ENCODE measurements around the gene ASCL2. TPM values are rescaled to one million over a fixed set of nuclear protein-coding genes. Genes with fewer than 3 reads are reported as not detected.

ASCL2 gene
- total and polyA plus RNA-seq, 10 of the 15 experiments (the other 5 are each of a cell fraction or from before 2014, with no cell fraction given), result not detected

DNA sequence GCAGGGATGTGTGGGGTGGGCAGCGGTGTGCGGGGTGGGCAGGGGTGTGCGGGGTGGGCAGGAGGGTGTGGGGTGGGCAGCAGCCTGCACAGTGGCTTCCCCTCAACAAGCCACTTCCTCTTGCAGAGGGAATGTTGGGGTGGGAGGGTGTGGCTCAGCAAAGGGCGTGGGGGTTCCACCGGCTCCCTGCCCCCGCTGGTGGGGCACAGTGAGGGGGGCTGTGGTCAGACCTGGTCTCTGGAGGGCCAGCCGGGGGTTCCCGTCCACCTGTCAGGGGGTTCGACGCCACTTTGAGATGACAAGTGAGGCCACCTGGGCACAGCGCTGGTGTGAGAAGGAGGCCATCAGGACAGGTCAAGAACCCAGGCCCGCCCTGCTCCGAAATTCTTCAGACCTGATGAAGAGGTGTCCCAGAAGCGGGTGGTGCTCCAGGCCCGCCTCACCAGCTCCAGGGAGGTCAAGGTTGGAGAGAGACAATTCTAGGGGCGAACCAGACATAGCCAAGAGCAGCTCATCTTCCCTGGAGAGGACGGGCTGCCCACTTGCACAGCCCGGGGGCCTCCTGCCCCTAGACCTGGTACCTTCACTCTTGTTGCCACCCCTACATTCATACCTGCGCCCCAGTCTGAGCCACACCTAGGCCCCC lies 30.0 kb upstream of the ASCL2 start:
- in situ Hi-C loops (cut with MboI), result no loop called here
- 7% methylated on average over 12 of the region's 19 CpGs for WGBS (ENCODE audit: insufficient coverage, insufficient replicate concordance, low lambda C conversion rate, missing lambda C conversion rate)
- Histone ChIP-seq H3K4me3 (no peak overlapping the region), H3K9ac (ENCODE audit: control insufficient read depth, insufficient read depth, low read length) (no peak overlapping the region), H3K4me2 (ENCODE audit: control insufficient read depth, insufficient read depth) (no peak overlapping the region), H3K27ac (ENCODE audit: control insufficient read depth, insufficient read depth) (no peak overlapping the region), H2AFZ (ENCODE audit: control insufficient read depth, low read depth, low read length) (no peak overlapping the region), H4K20me1 (ENCODE audit: control insufficient read depth, insufficient read depth) (no peaks in the 10 kb centered on the region), H3K4me1 (ENCODE audit: control insufficient read depth, insufficient read depth, low read length) (no peaks in the 10 kb centered on the region), H3K79me2 (ENCODE audit: control insufficient read depth, insufficient read depth, low read length) (no peaks in the 10 kb centered on the region), H3K9me3 (replicated peaks; ENCODE audit: control insufficient read depth, insufficient read depth, low read length) (no peaks in the 10 kb centered on the region), H3K27me3 (replicated peaks in 1 of 2; ENCODE audit: control insufficient read depth in 2 of 2, insufficient read depth in 2 of 2, low read length in 1 of 2) (no peaks in the 10 kb centered on the region; a peak in 2 of 4 replicates), H3K36me3 (ENCODE audit: control insufficient read depth in 2 of 2, insufficient read depth in 2 of 2, low read length in 1 of 2) (no peaks in the 10 kb centered on the region)
- FAIRE-seq (no peak), ATAC-seq (no peak), DNase-seq (ENCODE audit: low read depth, low spot score) (no peak)
- ChIA-PET RAD21 (ENCODE audit: unreplicated experiment) (interaction anchor here (7.3 kb wide), 1 partner anchor 120 kb away, joined by 187 read pairs; no protein-coding TSS in a partner anchor), SMC1A (ENCODE audit: uncharacterized antibody, unreplicated experiment) (interaction anchor here (0.9 kb wide), 1 partner anchor 117 kb away, joined by 3 read pairs; no protein-coding TSS in a partner anchor), POLR2A (no interaction called here), CTCF (interaction anchor here (11.0 kb wide), 1 partner anchor 120 kb away, joined by 271 read pairs; no protein-coding TSS in a partner anchor)
- intact Hi-C loops (cut with micrococcal nuclease; ENCODE audit: unreplicated experiment), result no loop called here
- no TSS peak for BruUV-seq (replicated peaks)
- TF ChIP-seq SP1 (IDR thresholded peaks at IDR 0.05; ENCODE audit: low read depth, low read length) (no peak), SPI1 (IDR thresholded peaks at IDR 0.05; ENCODE audit: borderline replicate concordance, insufficient read depth, low read depth, low read length) (peak; percentile 30; the same call in 1 of the 2 replicates), FOS (IDR thresholded peaks at IDR 0.05; ENCODE audit: borderline replicate concordance, extremely low read depth, insufficient read length) (no peak)

DNA sequence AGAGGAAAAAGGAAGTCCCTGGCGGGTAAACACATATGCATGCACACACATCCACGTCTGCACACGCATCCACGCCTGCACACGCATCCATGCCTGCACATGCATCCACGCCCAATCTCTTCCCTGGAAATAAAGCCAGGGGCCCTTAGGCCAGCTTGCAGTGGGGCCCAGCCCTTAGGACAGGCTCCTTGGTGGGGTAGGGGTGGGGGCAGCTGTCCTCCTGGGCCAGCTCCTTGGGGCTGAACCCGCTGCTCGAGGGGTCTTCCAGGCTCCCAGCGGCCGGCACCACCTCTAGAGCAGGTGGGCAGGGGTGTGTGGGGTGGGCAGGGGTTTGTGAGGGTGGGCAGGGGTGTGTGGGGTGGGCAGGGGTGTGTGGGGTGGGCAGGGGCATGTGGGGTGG lies 29.4 kb upstream of the ASCL2 start:
- no peaks in the 10 kb centered on the region for H4K20me1 ChIP-seq (ENCODE audit: control insufficient read depth, insufficient read depth)
- BruUV-seq (replicated peaks), result no TSS peak
- FAIRE-seq, result no peak

More for the DNA sequence above, 29.4 kb upstream of the ASCL2 start:
- Histone ChIP-seq H3K27me3 (replicated peaks in 1 of 2; ENCODE audit: control insufficient read depth in 2 of 2, insufficient read depth in 2 of 2, low read length in 1 of 2) (no peaks in the 10 kb centered on the region; a peak in 2 of 4 replicates), H3K9me3 (replicated peaks; ENCODE audit: control insufficient read depth, insufficient read depth, low read length) (no peaks in the 10 kb centered on the region), H3K4me3 (no peak overlapping the region), H3K79me2 (ENCODE audit: control insufficient read depth, insufficient read depth, low read length) (no peaks in the 10 kb centered on the region), H3K4me2 (ENCODE audit: control insufficient read depth, insufficient read depth) (no peak overlapping the region), H3K36me3 (ENCODE audit: control insufficient read depth in 2 of 2, insufficient read depth in 2 of 2, low read length in 1 of 2) (no peaks in the 10 kb centered on the region), H3K4me1 (ENCODE audit: control insufficient read depth, insufficient read depth, low read length) (no peaks in the 10 kb centered on the region), H2AFZ (ENCODE audit: control insufficient read depth, low read depth, low read length) (no peak overlapping the region), H3K9ac (ENCODE audit: control insufficient read depth, insufficient read depth, low read length) (no peak overlapping the region), H3K27ac (ENCODE audit: control insufficient read depth, insufficient read depth) (no peak overlapping the region)
- ChIA-PET CTCF (interaction anchor here (11.0 kb wide), 1 partner anchor 120 kb away, joined by 271 read pairs; no protein-coding TSS in a partner anchor), POLR2A (no interaction called here), SMC1A (ENCODE audit: uncharacterized antibody, unreplicated experiment) (interaction anchor here (0.5 kb wide), 1 partner anchor 148 kb away, joined by 3 read pairs; no protein-coding TSS in a partner anchor), RAD21 (ENCODE audit: unreplicated experiment) (no interaction called here)
- WGBS (ENCODE audit: insufficient coverage, insufficient replicate concordance, low lambda C conversion rate, missing lambda C conversion rate), result 59% methylated on average over 10 of the region's 10 CpGs
- no peak for ATAC-seq
- intact Hi-C loops (cut with micrococcal nuclease; ENCODE audit: unreplicated experiment), result loop anchor here (5.0 kb wide), 1 partner anchor 102 kb away; no protein-coding TSS in a partner anchor
- DNase-seq (ENCODE audit: low read depth, low spot score), result no peak
- in situ Hi-C loops (cut with MboI), result no loop called here
- no peak for TF ChIP-seq RCOR1 (conservative IDR thresholded peaks at IDR 0.05; ENCODE audit: low read depth, low read length)
- TF ChIP-seq, protein P1, sequence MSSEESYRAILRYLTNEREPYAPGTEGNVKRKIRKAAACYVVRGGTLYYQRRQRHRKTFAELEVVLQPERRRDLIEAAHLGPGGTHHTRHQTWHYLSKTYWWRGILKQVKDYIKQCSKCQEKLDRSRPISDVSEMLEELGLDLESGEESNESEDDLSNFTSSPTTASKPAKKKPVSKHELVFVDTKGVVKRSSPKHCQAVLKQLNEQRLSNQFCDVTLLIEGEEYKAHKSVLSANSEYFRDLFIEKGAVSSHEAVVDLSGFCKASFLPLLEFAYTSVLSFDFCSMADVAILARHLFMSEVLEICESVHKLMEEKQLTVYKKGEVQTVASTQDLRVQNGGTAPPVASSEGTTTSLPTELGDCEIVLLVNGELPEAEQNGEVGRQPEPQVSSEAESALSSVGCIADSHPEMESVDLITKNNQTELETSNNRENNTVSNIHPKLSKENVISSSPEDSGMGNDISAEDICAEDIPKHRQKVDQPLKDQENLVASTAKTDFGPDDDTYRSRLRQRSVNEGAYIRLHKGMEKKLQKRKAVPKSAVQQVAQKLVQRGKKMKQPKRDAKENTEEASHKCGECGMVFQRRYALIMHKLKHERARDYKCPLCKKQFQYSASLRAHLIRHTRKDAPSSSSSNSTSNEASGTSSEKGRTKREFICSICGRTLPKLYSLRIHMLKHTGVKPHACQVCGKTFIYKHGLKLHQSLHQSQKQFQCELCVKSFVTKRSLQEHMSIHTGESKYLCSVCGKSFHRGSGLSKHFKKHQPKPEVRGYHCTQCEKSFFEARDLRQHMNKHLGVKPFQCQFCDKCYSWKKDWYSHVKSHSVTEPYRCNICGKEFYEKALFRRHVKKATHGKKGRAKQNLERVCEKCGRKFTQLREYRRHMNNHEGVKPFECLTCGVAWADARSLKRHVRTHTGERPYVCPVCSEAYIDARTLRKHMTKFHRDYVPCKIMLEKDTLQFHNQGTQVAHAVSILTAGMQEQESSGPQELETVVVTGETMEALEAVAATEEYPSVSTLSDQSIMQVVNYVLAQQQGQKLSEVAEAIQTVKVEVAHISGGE (CRISPR knock-in tag; IDR thresholded peaks at IDR 0.05), result no peak
